GM18907 (cell line): ENCODE data around the gene NINL.
"Not testable (repeated sequence)": the region's sequence is repeated elsewhere in the genome, so short reads cannot be mapped to it uniquely, and the experiment has no call there.

Source experiments
- ATAC-seq: cut with Tn5 transposase; IDR thresholded peaks from one replicate; pipeline ENCODE4 v1.9.1; 2021; ENCODE audit warnings: mild to moderate bottlenecking, moderate library complexity; ENCODE audit not compliant: unreplicated experiment

NINL gene

GRCh38 chr20:25600632-25601031 lies 15.3 kb upstream of the NINL start:
- ATAC-seq: no peak

- ATAC-seq: no peak
These were observed 7.0 kb upstream of the NINL start for GRCh38 chr20:25592135-25592852.

- ATAC-seq: not testable (repeated sequence)
These were observed 5.4 kb upstream of the NINL start for GRCh38 chr20:25590778-25591177.

GRCh38 chr20:25588491-25588890 lies 3.2 kb upstream of the NINL start:
- ATAC-seq: no peak

- ATAC-seq: no peak
These were observed 2.2 kb upstream of the NINL start for GRCh38 chr20:25587536-25587935.

- no peak for ATAC-seq
These were observed 1.5 kb upstream of the NINL start for GRCh38 chr20:25586877-25587276.

- not testable (repeated sequence) for ATAC-seq
These were observed 1.7 kb downstream of the NINL start for GRCh38 chr20:25583607-25584006.

- no peak for ATAC-seq
These were observed 4.6 kb downstream of the NINL start for GRCh38 chr20:25580711-25581110.

GRCh38 chr20:25579081-25579770 lies 6.1 kb downstream of the NINL start:
- ATAC-seq: no peak

GRCh38 chr20:25576783-25577530 lies 8.4 kb downstream of the NINL start:
- ATAC-seq: no peak

- ATAC-seq: no peak
These were observed 10.9 kb downstream of the NINL start for GRCh38 chr20:25574411-25574810.

- ATAC-seq: no peak
These were observed 11.8 kb downstream of the NINL start for GRCh38 chr20:25573288-25574251.

- ATAC-seq: no peak
These were observed 13.5 kb downstream of the NINL start for GRCh38 chr20:25571817-25572216.

GRCh38 chr20:25571240-25571639 lies 14.1 kb downstream of the NINL start:
- ATAC-seq: no peak

GRCh38 chr20:25570148-25570530 lies 15.2 kb downstream of the NINL start:
- no peak for ATAC-seq

- no peak for ATAC-seq
These were observed 18.0 kb downstream of the NINL start for GRCh38 chr20:25567286-25567685.

- ATAC-seq: no peak
These were observed 18.5 kb downstream of the NINL start for GRCh38 chr20:25566821-25567220.

- ATAC-seq: no peak
These were observed 19.7 kb downstream of the NINL start for GRCh38 chr20:25565578-25566157.

- no peak for ATAC-seq
These were observed 21.5 kb downstream of the NINL start for GRCh38 chr20:25563876-25564275.

GRCh38 chr20:25563362-25563761 lies 22.0 kb downstream of the NINL start:
- ATAC-seq: no peak
